Measurements from ENCODE around the gene CLDN5.

GRCh38 chr22:19505735-19506126 lies 18.5 kb downstream of the CLDN5 start:
- TF ChIP-seq EZH2 (IDR thresholded peaks at IDR 0.05; ENCODE audit: borderline replicate concordance, low read length) (no peak), CTCF (conservative IDR thresholded peaks at IDR 0.05 in 1 of 2, IDR thresholded peaks at IDR 0.05 in 1 of 2; ENCODE audit: extremely low read depth in 1 of 2, insufficient read depth in 1 of 2, low read depth in 1 of 2, low read length in 2 of 2) (no peak)
